ENCODE results near the gene RIN3. TPM values are rescaled to one million over a fixed set of nuclear protein-coding genes. Genes with fewer than 3 reads are reported as not detected.

Gene RIN3
- total and polyA plus RNA-seq, 10 of the 15 experiments (the other 5 are each of a cell fraction or from before 2014, with no cell fraction given): 0.91 to 23.3 (median 6.3) TPM

- Histone ChIP-seq H2AFZ (ENCODE audit: control insufficient read depth, low read depth, low read length) (no peak overlapping the region), H3K36me3 (ENCODE audit: control insufficient read depth in 2 of 2, insufficient read depth in 2 of 2, low read length in 1 of 2) (no peaks in the 10 kb centered on the region), H3K9me3 (replicated peaks; ENCODE audit: control insufficient read depth, insufficient read depth, low read length) (no peaks in the 10 kb centered on the region; the same call in 2 of the 3 replicates), H3K27ac (ENCODE audit: control insufficient read depth, insufficient read depth) (no peak overlapping the region), H3K9ac (ENCODE audit: control insufficient read depth, insufficient read depth, low read length) (no peak overlapping the region), H3K4me2 (ENCODE audit: control insufficient read depth, insufficient read depth) (no peak overlapping the region), H3K27me3 (replicated peaks in 1 of 2; ENCODE audit: control insufficient read depth in 2 of 2, insufficient read depth in 2 of 2, low read length in 1 of 2) (no peaks in the 10 kb centered on the region), H4K20me1 (ENCODE audit: control insufficient read depth, insufficient read depth) (no peaks in the 10 kb centered on the region; the same call in 1 of the 2 replicates), H3K4me1 (ENCODE audit: control insufficient read depth, insufficient read depth, low read length) (peaks cover 5% of the 10 kb centered on the region), H3K4me3 (no peak overlapping the region), H3K79me2 (ENCODE audit: control insufficient read depth, insufficient read depth, low read length) (no peaks in the 10 kb centered on the region)
- DNase-seq (ENCODE audit: low read depth, low spot score): no peak
- TF ChIP-seq RELA (IDR thresholded peaks at IDR 0.05; ENCODE audit: borderline replicate concordance, partially characterized antibody): no peak
- ChIA-PET POLR2A (interaction anchor here (0.6 kb wide), 1 partner anchor 10 kb away, joined by 3 read pairs; no protein-coding TSS in a partner anchor), RAD21 (ENCODE audit: unreplicated experiment) (no interaction called here), SMC1A (ENCODE audit: uncharacterized antibody, unreplicated experiment) (no interaction called here), CTCF (no interaction called here)
- FAIRE-seq: no peak
- no TSS peak for BruUV-seq (replicated peaks)
- ATAC-seq: no peak
- 95% methylated on average over 14 of the region's 14 CpGs for WGBS (ENCODE audit: insufficient coverage, insufficient replicate concordance, low lambda C conversion rate, missing lambda C conversion rate)
- intact Hi-C loops (cut with micrococcal nuclease; ENCODE audit: unreplicated experiment) (no loop called here), in situ Hi-C loops (cut with MboI) (no loop called here)
Observed at GRCh38 chr14:92528486-92529100, 15.0 kb downstream of the RIN3 start.

- Histone ChIP-seq H4K20me1 (ENCODE audit: control insufficient read depth, insufficient read depth) (no peaks in the 10 kb centered on the region; the same call in 1 of the 2 replicates), H3K4me1 (ENCODE audit: control insufficient read depth, insufficient read depth, low read length) (peaks cover 10% of the 10 kb centered on the region), H3K9ac (ENCODE audit: control insufficient read depth, insufficient read depth, low read length) (no peak overlapping the region), H3K36me3 (ENCODE audit: control insufficient read depth in 2 of 2, insufficient read depth in 2 of 2, low read length in 1 of 2) (no peaks in the 10 kb centered on the region), H3K27ac (ENCODE audit: control insufficient read depth, insufficient read depth) (no peak overlapping the region), H3K9me3 (replicated peaks; ENCODE audit: control insufficient read depth, insufficient read depth, low read length) (no peaks in the 10 kb centered on the region; the same call in 2 of the 3 replicates), H3K27me3 (replicated peaks in 1 of 2; ENCODE audit: control insufficient read depth in 2 of 2, insufficient read depth in 2 of 2, low read length in 1 of 2) (no peaks in the 10 kb centered on the region), H3K4me2 (ENCODE audit: control insufficient read depth, insufficient read depth) (no peak overlapping the region), H2AFZ (ENCODE audit: control insufficient read depth, low read depth, low read length) (no peak overlapping the region), H3K4me3 (no peak overlapping the region), H3K79me2 (ENCODE audit: control insufficient read depth, insufficient read depth, low read length) (no peaks in the 10 kb centered on the region)
- intact Hi-C loops (cut with micrococcal nuclease; ENCODE audit: unreplicated experiment): no loop called here
- ChIA-PET POLR2A (no interaction called here), CTCF (no interaction called here), RAD21 (ENCODE audit: unreplicated experiment) (no interaction called here), SMC1A (ENCODE audit: uncharacterized antibody, unreplicated experiment) (no interaction called here)
- no peak for DNase-seq (ENCODE audit: low read depth, low spot score)
- FAIRE-seq: no peak
- ATAC-seq: no peak
- no TSS peak for BruUV-seq (replicated peaks)
- in situ Hi-C loops (cut with MboI): no loop called here
- WGBS (ENCODE audit: insufficient coverage, insufficient replicate concordance, low lambda C conversion rate, missing lambda C conversion rate): 47% methylated on average over 4 of the region's 4 CpGs
- TF ChIP-seq ZBTB40 (IDR thresholded peaks at IDR 0.05; ENCODE audit: borderline replicate concordance): no peak
- no peak for TF ChIP-seq FOXK2 (IDR thresholded peaks at IDR 0.05)
- no peak for TF ChIP-seq TCF12 (IDR thresholded peaks at IDR 0.05; ENCODE audit: low read depth, low read length)
- TF ChIP-seq MEF2B (IDR thresholded peaks at IDR 0.05; ENCODE audit: partially characterized antibody, poor library complexity, severe bottlenecking): no peak
- no peak for TF ChIP-seq ESRRA (IDR thresholded peaks at IDR 0.05; ENCODE audit: low read length)
- TF ChIP-seq NKRF (conservative IDR thresholded peaks at IDR 0.05): no peak
- TF ChIP-seq E2F4 (IDR thresholded peaks at IDR 0.05; ENCODE audit: low read depth, low read length): no peak
- TF ChIP-seq BCL11A (IDR thresholded peaks at IDR 0.05; ENCODE audit: low read depth, low read length): no peak
Observed at GRCh38 chr14:92529903-92530302, 16.3 kb downstream of the RIN3 start.
